HL-60 (cell line): ENCODE data around the gene TFCP2.

ENCODE experiments used
- DNase-seq, 2 experiments: peaks; one replicate each; pipeline ENCODE4 v3.0.0-alpha.2; 2010 to 2020; ENCODE audit warnings: low read depth in 1 of 2, low spot score in 1 of 2
- H3K27ac ChIP-seq: fragments of 250-450 bp; sonication (Bioruptor Pico); replicated peaks from 2 replicates; pipeline ENCODE4 v1.5.1; 2020; ENCODE audit warnings: mild to moderate bottlenecking, moderate library complexity
- H3K27me3 ChIP-seq: fragments of 250-450 bp; sonication (Bioruptor Pico); 2 replicates; pipeline ENCODE4 v1.5.1; 2021; ENCODE audit warnings: mild to moderate bottlenecking, moderate library complexity; ENCODE audit not compliant: insufficient read depth, poor library complexity, severe bottlenecking
- H3K4me3 ChIP-seq: replicated peaks from 2 replicates; pipeline ENCODE4 v1.5.1; 2011; ENCODE audit warnings: mild to moderate bottlenecking, control low read depth, low read length; ENCODE audit not compliant: insufficient read depth
- CTCF ChIP-seq: IDR thresholded peaks from one replicate; pipeline ENCODE4 v1.5.1; 2011; ENCODE audit warnings: low read length, control low read depth, inconsistent platforms; ENCODE audit not compliant: insufficient read depth
- GABPA ChIP-seq: IDR thresholded peaks from 2 replicates; pipeline ENCODE4 v1.6.1; 2012; ENCODE audit warnings: low read depth
- POLR2AphosphoS5 ChIP-seq: IDR thresholded peaks from 2 replicates; pipeline ENCODE4 v1.6.1; 2012; ENCODE audit warnings: low read depth
- REST ChIP-seq: IDR thresholded peaks from 2 replicates; pipeline ENCODE4 v1.6.1; 2012; ENCODE audit warnings: low read depth; ENCODE audit not compliant: insufficient replicate concordance
- SPI1 ChIP-seq: IDR thresholded peaks from 2 replicates; pipeline ENCODE4 v1.6.1; 2012; ENCODE audit warnings: low read depth, mild to moderate bottlenecking, borderline replicate concordance

TFCP2 gene

GRCh38 chr12:51150777-51151176 is 22.2 kb downstream of the TFCP2 start:
- TF ChIP-seq CTCF (no peak), REST (no peak), GABPA (no peak), SPI1 (no peak), POLR2AphosphoS5 (no peak)
- Histone ChIP-seq H3K4me3 (no peak overlapping the region), H3K27ac (no peak overlapping the region), H3K27me3 (no peaks in the 10 kb centered on the region)
- DNase-seq = no peak

GRCh38 chr12:51147309-51147708 is 25.6 kb downstream of the TFCP2 start:
- Histone ChIP-seq H3K27ac (no peak overlapping the region), H3K4me3 (no peak overlapping the region), H3K27me3 (no peaks in the 10 kb centered on the region)
- no peak for DNase-seq
- no peak for TF ChIP-seq POLR2AphosphoS5
- no peak for TF ChIP-seq CTCF
- no peak for TF ChIP-seq GABPA
- TF ChIP-seq SPI1 = no peak
- no peak for TF ChIP-seq REST

- no peak for TF ChIP-seq CTCF
- TF ChIP-seq GABPA = no peak
- TF ChIP-seq SPI1 = no peak
- no peak for TF ChIP-seq POLR2AphosphoS5
- no peak for TF ChIP-seq REST
- no peaks in the 10 kb centered on the region for H3K27me3 ChIP-seq
- H3K27ac ChIP-seq = no peak overlapping the region
- DNase-seq = no peak
- no peak overlapping the region for H3K4me3 ChIP-seq
These were observed 33.6 kb downstream of the TFCP2 start for GRCh38 chr12:51139292-51139844.
